SK-N-SH treated with all-trans-retinoic acid at 6 μM for 48 hours (cell line): Measurements from ENCODE around the gene UTS2B.

Experiments used
- ATAC-seq: fragments of 200-7000 bp; cut with Tn5 transposase; 3 replicates; pipeline ENCODE4 v1.9.1; 2020; ENCODE audit warnings: mild to moderate bottlenecking, moderate library complexity
- ARNTL ChIP-seq: fragments of 450-650 bp; formaldehyde crosslinking; IDR thresholded peaks from 2 replicates; pipeline ENCODE4 v1.5.0; 2020; ENCODE audit warnings: low read depth, mild to moderate bottlenecking, moderate library complexity, borderline replicate concordance
- BACH2 ChIP-seq: fragments of 250-450 bp; sonication (Bioruptor Pico); IDR thresholded peaks from 2 replicates; pipeline ENCODE4 v1.9.0; 2021; ENCODE audit warnings: mild to moderate bottlenecking, borderline replicate concordance
- ESRRG ChIP-seq: fragments of 250-450 bp; sonication (Bioruptor Pico); IDR thresholded peaks from 2 replicates; pipeline ENCODE4 v1.6.1; 2021; ENCODE audit warnings: mild to moderate bottlenecking
- GLIS3 ChIP-seq: fragments of 250-450 bp; sonication (Bioruptor Pico); IDR thresholded peaks from 2 replicates; pipeline ENCODE4 v1.5.0; 2020; ENCODE audit warnings: mild to moderate bottlenecking, moderate library complexity
- ISL1 ChIP-seq: fragments of 250-450 bp; sonication (Bioruptor Pico); IDR thresholded peaks from 2 replicates; pipeline ENCODE4 v2.1.2; 2022; ENCODE audit warnings: mild to moderate bottlenecking, moderate library complexity
- PPARA ChIP-seq: fragments of 250-450 bp; sonication (Bioruptor Pico); IDR thresholded peaks from 2 replicates; pipeline ENCODE4 v1.5.0; 2020; ENCODE audit warnings: mild to moderate bottlenecking, borderline replicate concordance
- RARB ChIP-seq: fragments of 250-450 bp; sonication (Bioruptor Pico); IDR thresholded peaks from 2 replicates; pipeline ENCODE4 v1.8.0; 2021; ENCODE audit warnings: mild to moderate bottlenecking, moderate library complexity
- SNAI2 ChIP-seq: fragments of 250-450 bp; sonication (Bioruptor Pico); IDR thresholded peaks from 2 replicates; pipeline ENCODE4 v1.5.0; 2020; ENCODE audit warnings: mild to moderate bottlenecking, moderate library complexity
- TCF4 ChIP-seq: fragments of 250-450 bp; sonication (Bioruptor Pico); IDR thresholded peaks from 2 replicates; pipeline ENCODE4 v1.8.0; 2021; ENCODE audit warnings: mild to moderate bottlenecking, moderate library complexity, borderline replicate concordance
- TOX ChIP-seq: fragments of 250-450 bp; sonication (Bioruptor Pico); IDR thresholded peaks from 2 replicates; pipeline ENCODE4 v1.8.0; 2021; ENCODE audit warnings: mild to moderate bottlenecking, moderate library complexity, borderline replicate concordance
- ZC3H10 ChIP-seq: fragments of 250-450 bp; sonication (Bioruptor Pico); IDR thresholded peaks from 2 replicates; pipeline ENCODE4 v1.5.1; 2021; ENCODE audit warnings: mild to moderate bottlenecking, moderate library complexity
- ZFP3 ChIP-seq: fragments of 250-450 bp; sonication (Bioruptor Pico); IDR thresholded peaks from 2 replicates; pipeline ENCODE4 v1.5.0; 2020; ENCODE audit warnings: mild to moderate bottlenecking, moderate library complexity
- ZFP30 ChIP-seq: fragments of 450-650 bp; formaldehyde crosslinking; IDR thresholded peaks from 2 replicates; pipeline ENCODE4 v1.5.0; 2022; ENCODE audit warnings: mild to moderate bottlenecking, moderate library complexity
- ZNF565 ChIP-seq: fragments of 450-650 bp; formaldehyde crosslinking; conservative IDR thresholded peaks from 2 replicates; pipeline ENCODE4 v1.5.0; 2020; ENCODE audit warnings: low read depth, mild to moderate bottlenecking, moderate library complexity
- ZNF70 ChIP-seq: fragments of 450-650 bp; formaldehyde crosslinking; IDR thresholded peaks from 2 replicates; pipeline ENCODE4 v1.5.0; 2020; ENCODE audit warnings: mild to moderate bottlenecking, moderate library complexity
- ZNF8 ChIP-seq: fragments of 450-650 bp; formaldehyde crosslinking; IDR thresholded peaks from 2 replicates; pipeline ENCODE4 v1.5.0; 2020; ENCODE audit warnings: mild to moderate bottlenecking, moderate library complexity
- TF ChIP-seq, protein P1 (sequence below): fragments of 250-450 bp; sonication (Bioruptor Pico); IDR thresholded peaks from 2 replicates; pipeline ENCODE4 v1.8.0; 2021; ENCODE audit warnings: low read depth, mild to moderate bottlenecking, moderate library complexity, borderline replicate concordance
- TF ChIP-seq, protein P2 (sequence below): fragments of 250-450 bp; sonication (Bioruptor Pico); IDR thresholded peaks from 2 replicates; pipeline ENCODE4 v1.5.0; 2020; ENCODE audit warnings: mild to moderate bottlenecking, moderate library complexity
- TF ChIP-seq, protein P3 (sequence below): fragments of 250-450 bp; sonication (Bioruptor Pico); IDR thresholded peaks from 2 replicates; pipeline ENCODE4 v1.5.1; 2021; ENCODE audit warnings: mild to moderate bottlenecking, moderate library complexity
- TF ChIP-seq, protein P4 (sequence below): fragments of 250-450 bp; sonication (Bioruptor Pico); IDR thresholded peaks from 2 replicates; pipeline ENCODE4 v1.8.0; 2020; ENCODE audit warnings: mild to moderate bottlenecking, moderate library complexity, borderline replicate concordance
- TF ChIP-seq, protein P5 (sequence below): fragments of 250-450 bp; sonication (Bioruptor Pico); IDR thresholded peaks from 2 replicates; pipeline ENCODE4 v1.5.1; 2020; ENCODE audit warnings: low read depth, mild to moderate bottlenecking, moderate library complexity

The UTS2B gene

DNA sequence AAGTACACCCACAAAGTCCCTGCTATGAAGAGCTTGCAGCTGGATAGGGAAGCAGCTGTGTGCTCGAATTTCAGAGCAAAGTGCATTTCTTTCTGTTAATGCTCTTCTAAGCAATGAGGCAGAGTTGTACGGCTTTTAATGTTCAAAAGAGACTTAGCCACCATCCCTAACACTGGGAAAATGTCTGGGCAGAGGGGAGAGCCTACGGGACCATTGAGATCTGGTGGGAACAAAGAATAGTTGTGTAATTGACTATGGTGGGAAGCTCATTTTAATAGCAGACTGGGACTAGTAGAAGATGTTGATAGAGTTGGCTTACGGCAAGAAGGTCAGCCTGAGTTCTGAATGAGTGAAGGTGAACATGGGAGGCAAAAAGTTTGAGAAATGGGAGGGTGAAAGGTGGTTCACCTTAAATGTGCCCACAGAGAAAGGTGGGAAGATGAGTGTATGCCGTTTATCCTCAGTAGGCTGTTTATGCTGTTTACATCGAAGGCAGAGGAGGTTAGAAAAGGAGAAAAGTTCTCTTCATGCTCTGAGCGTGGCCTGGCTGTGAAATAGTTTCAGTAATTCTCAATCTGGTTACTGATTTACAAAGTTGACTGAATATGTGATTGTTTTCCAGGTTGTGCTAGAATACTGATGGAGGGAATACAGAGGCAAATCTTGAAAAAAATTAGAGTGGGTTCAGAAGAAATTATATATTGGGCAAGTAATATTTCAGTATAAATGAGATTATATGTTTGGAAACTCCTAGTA, 22.9 kb upstream of the UTS2B start (continued):
- TF ChIP-seq, protein P1, sequence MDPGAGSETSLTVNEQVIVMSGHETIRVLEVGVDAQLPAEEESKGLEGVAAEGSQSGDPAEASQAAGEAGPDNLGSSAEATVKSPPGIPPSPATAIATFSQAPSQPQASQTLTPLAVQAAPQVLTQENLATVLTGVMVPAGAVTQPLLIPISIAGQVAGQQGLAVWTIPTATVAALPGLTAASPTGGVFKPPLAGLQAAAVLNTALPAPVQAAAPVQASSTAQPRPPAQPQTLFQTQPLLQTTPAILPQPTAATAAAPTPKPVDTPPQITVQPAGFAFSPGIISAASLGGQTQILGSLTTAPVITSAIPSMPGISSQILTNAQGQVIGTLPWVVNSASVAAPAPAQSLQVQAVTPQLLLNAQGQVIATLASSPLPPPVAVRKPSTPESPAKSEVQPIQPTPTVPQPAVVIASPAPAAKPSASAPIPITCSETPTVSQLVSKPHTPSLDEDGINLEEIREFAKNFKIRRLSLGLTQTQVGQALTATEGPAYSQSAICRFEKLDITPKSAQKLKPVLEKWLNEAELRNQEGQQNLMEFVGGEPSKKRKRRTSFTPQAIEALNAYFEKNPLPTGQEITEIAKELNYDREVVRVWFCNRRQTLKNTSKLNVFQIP = no peak

DNA sequence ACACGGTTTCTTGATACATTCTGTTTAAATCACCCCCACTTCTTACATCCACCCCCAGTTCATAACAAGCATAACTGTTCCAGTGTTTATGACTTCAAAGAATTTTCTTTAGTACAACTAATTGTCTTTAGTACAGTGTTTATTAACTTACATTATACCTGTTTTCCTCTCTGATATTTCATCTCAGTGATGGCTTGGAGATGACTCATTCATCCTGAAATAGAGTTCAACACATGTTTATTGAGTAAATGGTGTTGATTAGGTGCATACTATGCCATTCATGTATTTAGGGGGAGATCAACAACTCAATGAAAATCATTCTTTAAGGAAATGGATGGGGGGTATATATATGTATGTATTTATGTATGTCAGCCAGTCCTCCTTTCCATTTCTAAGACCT, 21.7 kb upstream of the UTS2B start:
- no peak for ATAC-seq
- no peak for TF ChIP-seq ZFP30 (CRISPR knock-in tag)
- TF ChIP-seq ZNF8 (CRISPR knock-in tag) = no peak
- TF ChIP-seq, protein P2, sequence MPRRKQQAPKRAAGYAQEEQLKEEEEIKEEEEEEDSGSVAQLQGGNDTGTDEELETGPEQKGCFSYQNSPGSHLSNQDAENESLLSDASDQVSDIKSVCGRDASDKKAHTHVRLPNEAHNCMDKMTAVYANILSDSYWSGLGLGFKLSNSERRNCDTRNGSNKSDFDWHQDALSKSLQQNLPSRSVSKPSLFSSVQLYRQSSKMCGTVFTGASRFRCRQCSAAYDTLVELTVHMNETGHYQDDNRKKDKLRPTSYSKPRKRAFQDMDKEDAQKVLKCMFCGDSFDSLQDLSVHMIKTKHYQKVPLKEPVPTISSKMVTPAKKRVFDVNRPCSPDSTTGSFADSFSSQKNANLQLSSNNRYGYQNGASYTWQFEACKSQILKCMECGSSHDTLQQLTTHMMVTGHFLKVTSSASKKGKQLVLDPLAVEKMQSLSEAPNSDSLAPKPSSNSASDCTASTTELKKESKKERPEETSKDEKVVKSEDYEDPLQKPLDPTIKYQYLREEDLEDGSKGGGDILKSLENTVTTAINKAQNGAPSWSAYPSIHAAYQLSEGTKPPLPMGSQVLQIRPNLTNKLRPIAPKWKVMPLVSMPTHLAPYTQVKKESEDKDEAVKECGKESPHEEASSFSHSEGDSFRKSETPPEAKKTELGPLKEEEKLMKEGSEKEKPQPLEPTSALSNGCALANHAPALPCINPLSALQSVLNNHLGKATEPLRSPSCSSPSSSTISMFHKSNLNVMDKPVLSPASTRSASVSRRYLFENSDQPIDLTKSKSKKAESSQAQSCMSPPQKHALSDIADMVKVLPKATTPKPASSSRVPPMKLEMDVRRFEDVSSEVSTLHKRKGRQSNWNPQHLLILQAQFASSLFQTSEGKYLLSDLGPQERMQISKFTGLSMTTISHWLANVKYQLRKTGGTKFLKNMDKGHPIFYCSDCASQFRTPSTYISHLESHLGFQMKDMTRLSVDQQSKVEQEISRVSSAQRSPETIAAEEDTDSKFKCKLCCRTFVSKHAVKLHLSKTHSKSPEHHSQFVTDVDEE (CRISPR knock-in tag) = no peak
- TF ChIP-seq GLIS3 = no peak
- TF ChIP-seq, protein P1 = no peak
- TF ChIP-seq ESRRG = no peak
- TF ChIP-seq SNAI2 (CRISPR knock-in tag) = no peak
- TF ChIP-seq, all 23 proteins: peak for 0

DNA sequence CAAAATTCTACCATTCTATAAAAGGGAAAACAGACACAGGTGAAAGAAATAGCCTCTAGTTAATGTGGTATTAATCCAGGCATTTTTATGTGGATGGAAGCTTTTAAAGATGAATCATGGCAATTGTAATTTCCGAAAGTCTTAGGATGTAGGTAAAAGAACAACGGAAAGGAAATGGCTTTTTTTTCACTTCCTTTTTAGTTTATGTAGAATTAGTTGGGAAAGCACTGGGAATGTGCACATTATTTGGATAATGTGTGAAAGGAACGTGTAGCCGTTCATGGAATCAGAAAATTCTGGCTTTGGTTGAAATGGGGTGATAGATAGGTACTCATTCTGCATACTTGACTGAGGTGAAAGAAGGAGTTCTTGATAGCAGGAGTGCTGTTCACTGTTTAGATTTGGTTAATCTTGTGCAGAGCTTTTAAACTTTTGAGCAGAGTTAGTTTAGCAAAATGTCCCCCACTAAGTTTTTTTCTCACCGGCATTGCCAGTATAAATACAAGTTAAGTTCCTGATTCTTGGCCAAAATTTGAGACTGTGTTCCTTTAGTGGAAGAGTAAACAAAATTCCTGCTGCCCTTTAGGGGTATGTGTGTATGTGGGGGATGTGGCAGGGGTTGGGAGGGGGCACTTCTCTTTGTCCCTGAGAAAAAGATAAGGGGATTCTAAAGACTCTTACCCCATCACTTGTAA, 20.2 kb upstream of the UTS2B start:
- no peak for ATAC-seq
- no peak for TF ChIP-seq TOX (CRISPR knock-in tag)
- no peak for TF ChIP-seq ARNTL
- no peak for TF ChIP-seq ISL1 (CRISPR knock-in tag)
- no peak for TF ChIP-seq ZC3H10 (CRISPR knock-in tag)
- no peak for TF ChIP-seq ZNF70 (CRISPR knock-in tag)
- no peak for TF ChIP-seq SNAI2 (CRISPR knock-in tag)
- TF ChIP-seq TCF4 = no peak
- no peak for TF ChIP-seq PPARA (CRISPR knock-in tag)
- no peak for TF ChIP-seq ZFP3 (CRISPR knock-in tag)
- TF ChIP-seq ZNF565 (CRISPR knock-in tag) = no peak
- TF ChIP-seq, protein P2 (CRISPR knock-in tag) = no peak
- TF ChIP-seq RARB (CRISPR knock-in tag) = no peak
- TF ChIP-seq, protein P3, sequence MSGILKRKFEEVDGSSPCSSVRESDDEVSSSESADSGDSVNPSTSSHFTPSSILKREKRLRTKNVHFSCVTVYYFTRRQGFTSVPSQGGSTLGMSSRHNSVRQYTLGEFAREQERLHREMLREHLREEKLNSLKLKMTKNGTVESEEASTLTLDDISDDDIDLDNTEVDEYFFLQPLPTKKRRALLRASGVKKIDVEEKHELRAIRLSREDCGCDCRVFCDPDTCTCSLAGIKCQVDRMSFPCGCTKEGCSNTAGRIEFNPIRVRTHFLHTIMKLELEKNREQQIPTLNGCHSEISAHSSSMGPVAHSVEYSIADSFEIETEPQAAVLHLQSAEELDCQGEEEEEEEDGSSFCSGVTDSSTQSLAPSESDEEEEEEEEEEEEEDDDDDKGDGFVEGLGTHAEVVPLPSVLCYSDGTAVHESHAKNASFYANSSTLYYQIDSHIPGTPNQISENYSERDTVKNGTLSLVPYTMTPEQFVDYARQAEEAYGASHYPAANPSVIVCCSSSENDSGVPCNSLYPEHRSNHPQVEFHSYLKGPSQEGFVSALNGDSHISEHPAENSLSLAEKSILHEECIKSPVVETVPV (CRISPR knock-in tag) = no peak
- TF ChIP-seq BACH2 (CRISPR knock-in tag) = no peak
- TF ChIP-seq, protein P4, sequence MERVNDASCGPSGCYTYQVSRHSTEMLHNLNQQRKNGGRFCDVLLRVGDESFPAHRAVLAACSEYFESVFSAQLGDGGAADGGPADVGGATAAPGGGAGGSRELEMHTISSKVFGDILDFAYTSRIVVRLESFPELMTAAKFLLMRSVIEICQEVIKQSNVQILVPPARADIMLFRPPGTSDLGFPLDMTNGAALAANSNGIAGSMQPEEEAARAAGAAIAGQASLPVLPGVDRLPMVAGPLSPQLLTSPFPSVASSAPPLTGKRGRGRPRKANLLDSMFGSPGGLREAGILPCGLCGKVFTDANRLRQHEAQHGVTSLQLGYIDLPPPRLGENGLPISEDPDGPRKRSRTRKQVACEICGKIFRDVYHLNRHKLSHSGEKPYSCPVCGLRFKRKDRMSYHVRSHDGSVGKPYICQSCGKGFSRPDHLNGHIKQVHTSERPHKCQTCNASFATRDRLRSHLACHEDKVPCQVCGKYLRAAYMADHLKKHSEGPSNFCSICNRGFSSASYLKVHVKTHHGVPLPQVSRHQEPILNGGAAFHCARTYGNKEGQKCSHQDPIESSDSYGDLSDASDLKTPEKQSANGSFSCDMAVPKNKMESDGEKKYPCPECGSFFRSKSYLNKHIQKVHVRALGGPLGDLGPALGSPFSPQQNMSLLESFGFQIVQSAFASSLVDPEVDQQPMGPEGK (CRISPR knock-in tag) = no peak
- TF ChIP-seq ESRRG = no peak
- TF ChIP-seq, protein P1 = no peak
- TF ChIP-seq, protein P5, sequence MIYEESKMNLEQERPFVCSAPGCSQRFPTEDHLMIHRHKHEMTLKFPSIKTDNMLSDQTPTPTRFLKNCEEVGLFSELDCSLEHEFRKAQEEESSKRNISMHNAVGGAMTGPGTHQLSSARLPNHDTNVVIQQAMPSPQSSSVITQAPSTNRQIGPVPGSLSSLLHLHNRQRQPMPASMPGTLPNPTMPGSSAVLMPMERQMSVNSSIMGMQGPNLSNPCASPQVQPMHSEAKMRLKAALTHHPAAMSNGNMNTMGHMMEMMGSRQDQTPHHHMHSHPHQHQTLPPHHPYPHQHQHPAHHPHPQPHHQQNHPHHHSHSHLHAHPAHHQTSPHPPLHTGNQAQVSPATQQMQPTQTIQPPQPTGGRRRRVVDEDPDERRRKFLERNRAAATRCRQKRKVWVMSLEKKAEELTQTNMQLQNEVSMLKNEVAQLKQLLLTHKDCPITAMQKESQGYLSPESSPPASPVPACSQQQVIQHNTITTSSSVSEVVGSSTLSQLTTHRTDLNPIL (CRISPR knock-in tag) = no peak
